Panc1 (cell line): ENCODE measurements around the gene AGBL4. TPM values are rescaled to one million over a fixed set of nuclear protein-coding genes. Genes with fewer than 3 reads are reported as not detected.

Experiments
- ATAC-seq: fragments of 200-7000 bp; cut with Tn5 transposase; 2 replicates; pipeline ENCODE4 v1.9.1; 2020; ENCODE audit warnings: mild to moderate bottlenecking, moderate library complexity
- BruUV-seq: library from RNA; stranded (reverse); fragments of 400-500 nt; replicated peaks from 2 replicates; lab custom pipeline; 2021; lab: Mats Ljungman, UMichigan
- CTCF ChIA-PET: fragments of 300-600 bp; sonication (Branson Sonifier 250); formaldehyde crosslinking; loops from one replicate; lab custom pipeline; 2022; ENCODE audit warnings: antibody characterized with exemption; lab: Charles Lee
- POLR2A ChIA-PET: fragments of 300-600 bp; sonication (Branson Sonifier 250); formaldehyde crosslinking; loops from one replicate; lab custom pipeline; 2022; ENCODE audit warnings: antibody characterized with exemption; lab: Charles Lee
- DNase-seq: peaks from one replicate; pipeline ENCODE4 v3.0.0-alpha.2; 2010; ENCODE audit warnings: low read depth, low spot score
- H3K27ac ChIP-seq: 2 replicates; pipeline ENCODE4 v1.5.1; 2011; ENCODE audit warnings: mild to moderate bottlenecking, low read length, inconsistent platforms
- H3K27me3 ChIP-seq: fragments of 200-500 bp; sonication (Bioruptor generic); 2 replicates; pipeline ENCODE4 v1.6.0; 2014; ENCODE audit warnings: low read length, inconsistent platforms; ENCODE audit not compliant: control insufficient read depth, insufficient read depth
- H3K36me3 ChIP-seq: fragments of 200-500 bp; sonication (Bioruptor generic); 2 replicates; pipeline ENCODE4 v1.5.1; 2014; ENCODE audit warnings: inconsistent platforms, mild to moderate bottlenecking, low read length, moderate library complexity; ENCODE audit not compliant: control insufficient read depth, insufficient read depth
- H3K4me1 ChIP-seq: 2 replicates; pipeline ENCODE4 v1.5.1; 2011; ENCODE audit warnings: inconsistent platforms, mild to moderate bottlenecking, low read length, moderate library complexity; ENCODE audit not compliant: control insufficient read depth, insufficient read depth
- H3K4me3 ChIP-seq, 2 experiments: 2 replicates each; pipeline ENCODE4 v1.5.1; 2011 to 2012; ENCODE audit warnings: low read depth in 2 of 2, low read length in 2 of 2, mild to moderate bottlenecking in 2 of 2, inconsistent platforms in 1 of 2, moderate library complexity in 1 of 2
- H3K9me3 ChIP-seq: fragments of 200-500 bp; sonication (Bioruptor generic); 2 replicates; pipeline ENCODE4 v1.5.1; 2014; ENCODE audit warnings: low read depth, mild to moderate bottlenecking, inconsistent platforms, low read length, moderate library complexity; ENCODE audit not compliant: control insufficient read depth, insufficient read depth
- CTCF ChIP-seq: fragments of 450-650 bp; IDR thresholded peaks from 2 replicates; pipeline ENCODE4 v1.5.1; 2017; ENCODE audit warnings: mild to moderate bottlenecking
- POLR2AphosphoS5 ChIP-seq: IDR thresholded peaks from 2 replicates; pipeline ENCODE4 v1.6.1; 2012; ENCODE audit warnings: mild to moderate bottlenecking, low read depth, low read length, moderate library complexity
- REST ChIP-seq, 2 experiments: IDR thresholded peaks; 2 replicates each; pipeline ENCODE4 v1.6.1; 2011 to 2012; ENCODE audit warnings: low read depth in 2 of 2, control low read depth in 1 of 2, low read length in 1 of 2, mild to moderate bottlenecking in 1 of 2, moderate library complexity in 1 of 2; ENCODE audit not compliant: insufficient read depth in 1 of 2
- SIN3A ChIP-seq: IDR thresholded peaks from 2 replicates; pipeline ENCODE4 v1.6.1; 2012; ENCODE audit warnings: low read depth, mild to moderate bottlenecking, low read length, moderate library complexity, borderline replicate concordance; ENCODE audit not compliant: insufficient read depth
- TCF7L2 ChIP-seq: IDR thresholded peaks from 2 replicates; pipeline ENCODE4 v1.6.1; 2011; ENCODE audit warnings: mild to moderate bottlenecking, low read depth, low read length, inconsistent platforms
- in situ Hi-C: cut with HindIII; loops from 2 replicates; pipeline ENCODE4 v1.10.0; 2016; ENCODE audit warnings: low sequenced_read_pairs, low pct_unique_long_range_greater_than_20kb
- intact Hi-C: fragments of 100-400 bp; cut with micrococcal nuclease; formaldehyde crosslinking; loops from one replicate; pipeline ENCODE4 v1.10.0; 2022; ENCODE audit not compliant: unreplicated experiment
- total RNA-seq: library from RNA; stranded (reverse); gene quantifications from one replicate; pipeline ENCODE4 v1.2.1, GENCODE V29; 2021; ENCODE audit not compliant: unreplicated experiment

Gene AGBL4
- total RNA-seq, 1 experiment from 2014 or later, result not detected

DNA sequence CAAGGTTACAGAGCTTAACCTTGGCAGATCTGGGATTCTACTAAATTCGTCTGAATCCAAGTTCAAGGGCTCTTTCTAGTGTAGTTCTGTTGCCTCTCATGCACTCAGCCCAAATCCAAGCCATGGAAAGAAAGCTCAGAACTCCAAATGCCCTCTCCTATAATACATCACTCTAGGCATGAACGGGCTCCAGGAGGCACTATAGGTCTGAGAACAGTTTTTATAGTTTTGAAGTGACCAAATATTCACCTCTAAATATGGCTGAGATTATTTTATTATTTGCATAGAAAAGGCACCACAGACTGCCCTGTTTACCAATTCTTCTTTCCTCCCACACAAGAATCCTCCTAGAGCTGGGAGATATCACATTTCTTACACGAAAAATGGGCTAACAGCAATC lies 919.2 kb downstream of the AGBL4 start:
- no peak overlapping the region for H3K27ac ChIP-seq
- in situ Hi-C loops (no loop called here), intact Hi-C loops (no loop called here)
- no peak overlapping the region for H3K4me3 ChIP-seq
- ATAC-seq (no peak), DNase-seq (no peak)
- TF ChIP-seq POLR2AphosphoS5 (no peak), CTCF (no peak), REST (IDR thresholded peaks at IDR 0.05; ENCODE audit: insufficient read depth in 1 of 2, low read depth in 2 of 2, low read length in 1 of 2) (no peak), TCF7L2 (no peak), SIN3A (no peak)
- POLR2A ChIA-PET, result no interaction called here
- H3K36me3 ChIP-seq, result no peaks in the 10 kb centered on the region
- no peaks in the 10 kb centered on the region for H3K4me1 ChIP-seq
- CTCF ChIA-PET, result no interaction called here
- BruUV-seq, result no TSS peak
- no peaks in the 10 kb centered on the region for H3K27me3 ChIP-seq
- no peaks in the 10 kb centered on the region for H3K9me3 ChIP-seq

DNA sequence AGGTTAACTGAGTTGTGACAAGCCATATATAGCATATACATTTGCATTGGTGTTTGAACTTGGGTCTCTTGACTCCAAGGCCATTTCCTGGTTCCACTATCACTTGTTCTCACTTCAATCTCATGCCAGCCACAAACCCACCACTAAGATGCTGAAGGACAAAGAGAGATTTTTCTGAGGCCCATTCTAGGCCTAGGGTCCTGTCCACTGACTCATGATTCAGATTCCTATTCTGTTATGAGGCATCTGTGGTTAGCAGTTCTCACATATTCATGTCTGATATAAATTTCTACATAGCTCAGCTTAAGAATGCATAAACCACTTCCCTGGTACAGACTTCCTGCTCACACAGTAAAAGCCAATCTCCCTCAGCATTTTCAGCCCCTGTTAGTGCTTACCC lies 921.0 kb downstream of the AGBL4 start:
- H3K4me1 ChIP-seq, result no peaks in the 10 kb centered on the region
- DNase-seq, result no peak

More for the DNA sequence above, 921.0 kb downstream of the AGBL4 start:
- in situ Hi-C loops, result no loop called here
- TF ChIP-seq REST (IDR thresholded peaks at IDR 0.05; ENCODE audit: insufficient read depth in 1 of 2, low read depth in 2 of 2, low read length in 1 of 2) (no peak), CTCF (no peak), POLR2AphosphoS5 (no peak), SIN3A (no peak), TCF7L2 (no peak)
- intact Hi-C loops, result no loop called here
- H3K9me3 ChIP-seq, result no peaks in the 10 kb centered on the region
- ATAC-seq, result no peak
- no peak overlapping the region for H3K27ac ChIP-seq
- ChIA-PET CTCF (no interaction called here), POLR2A (no interaction called here)
- no TSS peak for BruUV-seq
- no peaks in the 10 kb centered on the region for H3K27me3 ChIP-seq
- no peak overlapping the region for H3K4me3 ChIP-seq
- H3K36me3 ChIP-seq, result no peaks in the 10 kb centered on the region
